H1 (cell line): ENCODE data around the gene MYOM3.

ENCODE experiments used
- CREB1 ChIP-seq: IDR thresholded peaks from 2 replicates; pipeline ENCODE4 v1.6.1; 2012; ENCODE audit warnings: inconsistent platforms
- CTCF ChIP-seq, 3 experiments: IDR thresholded peaks; 1 replicate in 2 of 3; 2 replicates in 1 of 3; pipeline versions ENCODE4 v1.5.1 to v1.6.1; 2011; ENCODE audit warnings: low read length in 3 of 3, mild to moderate bottlenecking in 3 of 3, inconsistent platforms in 2 of 3, low read depth in 1 of 3, moderate library complexity in 1 of 3; ENCODE audit not compliant: insufficient read depth in 1 of 3; ENCODE audit errors: control extremely low read depth in 1 of 3
- EP300 ChIP-seq, 2 experiments: IDR thresholded peaks; 1 replicate in 1 of 2; 2 replicates in 1 of 2; pipeline ENCODE4 v1.6.1; 2011 to 2012; ENCODE audit warnings: low read depth in 2 of 2, low read length in 2 of 2, mild to moderate bottlenecking in 2 of 2, borderline replicate concordance in 1 of 2, inconsistent platforms in 1 of 2, moderate library complexity in 1 of 2
- TAF1 ChIP-seq: IDR thresholded peaks from 2 replicates; pipeline ENCODE4 v1.6.1; 2011; ENCODE audit warnings: mild to moderate bottlenecking, low read depth, low read length
- TEAD4 ChIP-seq: IDR thresholded peaks from 2 replicates; pipeline ENCODE4 v1.6.1; 2012; ENCODE audit warnings: low read depth, low read length, inconsistent platforms, mixed read lengths

- TF ChIP-seq CTCF (IDR thresholded peaks at IDR 0.05; ENCODE audit: control extremely low read depth in 1 of 3, insufficient read depth in 1 of 3, low read depth in 1 of 3, low read length in 3 of 3) (no peak), EP300 (IDR thresholded peaks at IDR 0.05; ENCODE audit: borderline replicate concordance in 1 of 2, low read depth in 2 of 2, low read length in 2 of 2) (no peak), CREB1 (no peak), TEAD4 (no peak), TAF1 (no peak)
Measured at GRCh38 chr1:24093732-24094131, 18.2 kb downstream of the MYOM3 start.
